GM19468 (cell line): ENCODE results near the gene DGKZ.

ENCODE experiments used
- ATAC-seq: cut with Tn5 transposase; IDR thresholded peaks from one replicate; pipeline ENCODE4 v1.9.1; 2021; ENCODE audit warnings: mild to moderate bottlenecking, moderate library complexity, moderate number of reproducible peaks; ENCODE audit not compliant: unreplicated experiment; ENCODE audit errors: extremely low read depth

Gene DGKZ

GRCh38 chr11:46326813-46327416 is 20.3 kb upstream of the DGKZ start:
- no peak for ATAC-seq

- no peak for ATAC-seq
Observed at GRCh38 chr11:46327829-46328228, 19.4 kb upstream of the DGKZ start.

DNA sequence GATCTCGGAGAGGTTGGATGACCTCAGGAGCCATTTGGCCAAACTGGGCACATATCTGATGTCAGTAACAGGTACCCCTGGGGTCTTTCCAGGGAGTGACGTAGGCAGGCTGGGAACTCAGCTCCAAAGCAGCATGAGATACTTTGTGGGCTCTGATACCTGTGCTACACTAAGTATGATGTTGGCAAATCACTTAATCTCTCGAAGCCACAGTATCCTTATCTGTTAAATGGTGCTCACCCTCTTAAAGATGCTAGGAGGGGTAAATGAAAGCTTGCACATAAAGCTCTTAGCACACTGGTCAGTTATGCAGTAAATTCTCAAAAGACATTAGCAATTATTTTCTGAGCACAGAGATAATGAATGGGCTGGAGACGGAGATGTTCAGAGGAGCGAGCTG is 17.1 kb upstream of the DGKZ start:
- no peak for ATAC-seq

GRCh38 chr11:46330563-46331281 is 16.5 kb upstream of the DGKZ start:
- no peak for ATAC-seq

DNA sequence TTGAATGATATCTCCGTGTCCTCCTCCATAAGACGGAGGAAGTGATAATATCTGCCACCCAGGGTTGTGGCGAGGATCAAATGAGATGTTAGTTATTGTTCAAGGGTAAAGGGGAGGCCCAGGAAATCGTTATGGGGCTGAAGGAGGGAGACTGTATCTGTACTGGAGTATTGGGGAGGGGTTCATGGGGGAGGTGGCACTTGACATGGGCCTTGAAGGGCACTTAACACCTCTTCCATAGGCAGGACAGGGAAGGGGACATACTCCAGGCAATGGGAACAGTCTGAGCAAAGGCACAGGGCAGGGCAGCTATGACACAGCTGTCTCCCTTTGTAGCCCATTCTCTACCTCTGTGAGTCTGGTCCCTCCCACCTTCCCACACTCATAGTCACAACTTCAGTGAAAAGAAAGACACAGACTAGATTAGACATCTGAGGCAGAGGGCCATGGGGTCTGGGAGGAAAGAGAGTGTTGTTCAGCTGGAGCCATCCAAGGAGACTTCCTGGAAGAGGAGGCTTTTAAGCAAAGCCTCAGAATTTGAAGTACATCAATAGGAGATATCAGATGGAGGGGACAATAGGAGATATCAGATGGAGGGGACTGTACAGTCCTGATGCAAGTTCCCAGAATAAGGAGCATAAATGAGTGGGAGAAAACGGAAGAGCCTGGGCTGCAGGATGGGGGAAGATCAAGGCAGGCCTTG is 15.8 kb upstream of the DGKZ start:
- no peak for ATAC-seq

GRCh38 chr11:46332093-46332567 is 15.1 kb upstream of the DGKZ start:
- ATAC-seq, result no peak

DNA sequence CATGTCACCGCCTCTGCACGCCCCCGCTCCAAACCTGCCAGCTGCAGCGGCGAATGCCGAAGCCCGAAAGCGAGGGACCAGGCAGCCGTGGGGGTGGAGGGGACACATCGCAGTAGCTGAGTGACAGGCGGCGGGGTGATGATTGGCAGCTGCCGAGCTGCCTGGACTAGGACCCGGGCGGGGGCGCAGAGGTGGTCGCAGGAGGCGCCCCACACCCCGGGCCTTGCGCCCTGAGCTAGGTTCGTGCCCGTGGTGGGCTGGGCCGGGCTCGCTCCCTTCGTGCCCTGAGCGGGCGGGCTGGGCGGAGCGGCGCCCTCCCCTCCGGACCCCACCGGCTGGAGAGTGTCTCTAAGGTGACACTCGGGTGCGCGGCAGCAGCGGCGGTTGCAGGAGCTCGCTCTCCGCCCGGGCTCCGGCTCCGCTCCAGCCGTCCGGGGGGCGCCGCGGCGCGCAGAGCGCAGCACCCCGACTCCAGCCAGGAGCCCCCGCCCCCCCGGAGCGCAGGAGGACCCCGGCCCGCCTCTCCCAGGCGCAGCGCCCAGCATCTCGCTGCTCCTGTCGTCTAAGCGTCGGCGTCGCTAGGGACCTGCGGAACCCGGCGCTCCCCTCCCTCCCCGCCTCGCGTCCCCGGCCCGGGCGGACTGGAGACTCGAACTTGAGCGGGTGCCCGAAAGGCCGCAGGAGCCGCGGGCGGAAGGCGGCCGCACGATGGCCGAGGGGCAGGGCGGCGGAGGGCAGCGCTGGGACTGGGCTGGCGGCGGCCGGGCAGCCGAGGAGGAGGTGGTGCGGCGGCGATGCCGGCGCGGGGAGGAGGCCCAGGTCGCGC is 14.5 kb upstream of the DGKZ start:
- ATAC-seq, result no peak

DNA sequence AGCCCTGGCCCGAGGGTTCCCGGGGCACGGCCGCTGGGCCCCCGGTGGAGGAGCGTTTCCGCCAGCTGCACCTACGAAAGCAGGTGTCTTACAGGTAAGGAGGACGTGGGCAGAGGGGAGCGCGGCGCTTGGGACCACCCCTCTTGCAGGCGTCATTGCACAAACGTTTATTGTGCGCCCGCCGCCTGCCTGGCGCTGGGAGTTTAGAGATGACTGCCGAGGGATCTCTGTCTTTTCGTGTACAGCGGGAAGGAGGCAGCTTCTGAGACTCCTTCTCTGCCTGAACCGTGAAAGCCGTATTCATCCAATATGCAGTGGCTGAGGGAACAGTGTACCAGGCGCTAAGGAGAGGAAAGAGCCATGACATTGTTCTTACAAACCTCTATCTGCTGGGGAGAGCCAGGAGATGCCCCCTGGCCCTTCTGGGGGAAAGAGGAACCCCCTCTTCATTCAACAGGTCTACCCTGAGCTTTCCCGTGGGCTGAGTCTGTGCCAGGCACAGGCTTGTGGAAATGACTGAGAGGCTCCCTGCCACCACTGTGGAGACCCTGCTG is 13.8 kb upstream of the DGKZ start:
- no peak for ATAC-seq

- no peak for ATAC-seq
Observed at GRCh38 chr11:46334211-46334610, 13.1 kb upstream of the DGKZ start.

- ATAC-seq, result no peak
Observed at GRCh38 chr11:46335271-46335670, 12.0 kb upstream of the DGKZ start.

DNA sequence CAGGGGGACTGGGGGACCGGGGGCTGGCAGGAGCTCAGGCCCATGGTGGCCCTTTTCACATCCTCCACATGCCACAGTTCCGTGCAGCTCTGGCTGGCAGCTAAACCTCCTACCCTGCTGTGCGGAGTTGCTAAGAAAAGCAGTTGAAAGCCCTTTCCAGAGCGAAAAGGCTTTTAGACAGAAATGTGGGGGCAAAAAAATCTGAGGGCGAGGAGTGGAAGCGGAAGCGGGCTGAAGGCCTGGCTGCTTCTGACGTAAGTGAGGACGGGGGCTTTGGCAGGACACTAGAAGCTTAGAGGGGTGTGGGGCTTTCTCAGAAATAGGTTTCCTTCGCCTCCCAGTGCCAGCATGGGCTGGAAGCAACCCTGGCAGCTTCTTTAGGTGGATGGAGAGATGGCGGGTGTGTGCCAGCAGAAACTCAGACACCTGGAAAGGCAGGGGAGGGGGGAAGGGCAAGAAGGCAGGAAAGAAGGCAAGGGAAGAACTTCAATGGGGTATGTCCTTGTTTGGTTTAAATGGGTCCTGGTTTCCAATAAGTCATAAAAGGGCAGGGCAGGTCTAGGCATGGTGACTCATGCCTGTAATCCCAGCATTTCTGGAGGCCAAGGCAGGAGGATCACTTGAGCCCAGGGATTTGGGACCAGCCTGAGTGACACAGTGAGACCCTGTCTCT is 11.2 kb upstream of the DGKZ start:
- ATAC-seq, result no peak

- ATAC-seq, result no peak
Observed at GRCh38 chr11:46336563-46337180, 10.6 kb upstream of the DGKZ start.

DNA sequence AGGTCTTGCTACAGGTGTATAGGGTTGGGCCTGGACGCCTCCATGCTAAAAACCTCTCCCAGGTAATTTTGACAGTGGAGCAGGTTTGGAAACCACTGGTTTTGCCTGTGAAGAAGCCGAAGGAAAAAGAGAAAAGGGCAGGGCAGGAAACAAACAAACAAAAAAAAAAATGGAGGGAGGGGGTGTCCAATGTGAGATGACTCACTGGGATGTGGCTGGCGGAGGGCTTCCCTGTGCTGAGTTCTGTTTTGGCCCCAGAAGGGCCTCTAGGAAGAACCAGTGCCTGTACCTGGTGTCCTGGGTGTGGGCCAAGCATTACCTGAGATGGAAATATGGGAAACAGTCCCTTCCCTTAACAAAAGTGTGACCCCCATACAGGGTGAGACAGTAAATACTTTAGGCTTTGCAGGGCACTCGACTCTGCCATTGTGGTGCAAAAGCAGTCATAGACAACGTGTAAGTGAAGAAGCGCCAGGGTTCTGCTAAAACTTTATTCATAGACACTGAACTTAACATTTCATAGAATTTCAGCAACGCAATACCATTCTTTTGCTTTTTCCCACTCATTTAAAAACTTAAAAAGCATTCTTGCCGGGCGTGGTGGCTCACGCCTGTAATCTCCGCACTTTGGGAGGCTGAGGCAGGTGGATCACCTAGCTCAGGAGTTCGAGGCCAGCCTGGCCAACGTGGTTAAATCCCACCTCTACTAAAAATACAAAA is 9.5 kb upstream of the DGKZ start:
- no peak for ATAC-seq

- ATAC-seq, result no peak
Observed at GRCh38 chr11:46338636-46338987, 8.7 kb upstream of the DGKZ start.

DNA sequence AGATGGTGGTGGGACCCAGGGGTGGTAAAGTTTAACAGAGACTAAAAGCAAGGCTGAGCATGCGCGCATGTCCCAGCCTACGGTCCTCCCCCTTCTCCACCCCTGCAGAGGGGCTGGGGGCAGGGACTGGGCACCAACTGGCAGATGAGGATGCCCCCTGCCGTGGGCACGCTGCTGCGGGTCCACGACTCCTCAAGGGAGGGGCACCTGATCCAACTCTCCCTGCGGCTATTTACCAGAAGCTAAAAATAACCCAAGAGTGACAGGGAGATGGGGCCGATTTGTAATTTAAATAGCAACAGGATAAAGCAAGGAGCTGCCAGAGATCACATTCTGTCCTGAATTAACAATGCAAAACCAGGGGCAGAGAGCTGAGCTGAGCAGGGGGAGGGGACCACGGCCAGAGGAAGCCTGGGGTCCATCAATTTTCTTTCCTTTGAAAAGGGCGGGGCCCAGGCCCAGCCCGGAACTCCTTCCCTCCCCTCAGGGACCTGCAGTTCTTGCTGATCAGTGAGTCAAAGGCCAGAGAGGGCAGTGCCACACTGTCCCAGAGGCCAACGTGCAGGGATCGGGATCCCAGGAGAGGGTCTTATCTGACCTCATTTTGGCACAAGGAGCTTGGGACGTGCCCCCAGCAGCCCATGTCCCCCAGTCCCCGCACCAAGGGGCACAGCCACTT is 8.1 kb upstream of the DGKZ start:
- no peak for ATAC-seq

DNA sequence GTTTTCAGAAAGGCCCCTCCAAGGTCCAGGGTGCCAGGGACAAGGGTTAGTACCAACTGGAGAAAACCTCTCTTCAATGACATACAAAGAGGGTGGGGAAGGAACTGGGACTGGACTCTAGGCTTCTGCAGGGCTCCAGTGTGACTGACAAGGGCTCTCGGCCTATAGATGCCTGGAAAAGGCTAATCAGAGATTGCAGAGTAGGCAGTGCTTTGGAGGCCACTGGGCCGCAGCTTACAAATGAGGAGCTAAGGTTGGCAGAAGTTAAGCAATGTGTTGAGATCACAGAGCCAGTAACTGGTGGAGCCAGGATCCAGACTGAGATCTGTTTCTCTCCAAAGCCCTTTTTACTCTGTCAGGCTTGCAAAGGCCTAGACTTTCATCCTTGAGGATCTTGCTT is 7.4 kb upstream of the DGKZ start:
- no peak for ATAC-seq

GRCh38 chr11:46341454-46341853 is 5.8 kb upstream of the DGKZ start:
- ATAC-seq, result no peak

- ATAC-seq, result no peak
Observed at GRCh38 chr11:46342239-46342638, 5.0 kb upstream of the DGKZ start.
